ENCODE results near the gene C19orf81. TPM values are rescaled to one million over a fixed set of nuclear protein-coding genes. Genes with fewer than 3 reads are reported as not detected.

The C19orf81 gene
- total and polyA plus RNA-seq, 9 of the 15 experiments (the other 6 are each of a cell fraction or from before 2014, with no cell fraction given) = 2.5 to 42.9 (median 33.0) TPM; not detected in 4

DNA sequence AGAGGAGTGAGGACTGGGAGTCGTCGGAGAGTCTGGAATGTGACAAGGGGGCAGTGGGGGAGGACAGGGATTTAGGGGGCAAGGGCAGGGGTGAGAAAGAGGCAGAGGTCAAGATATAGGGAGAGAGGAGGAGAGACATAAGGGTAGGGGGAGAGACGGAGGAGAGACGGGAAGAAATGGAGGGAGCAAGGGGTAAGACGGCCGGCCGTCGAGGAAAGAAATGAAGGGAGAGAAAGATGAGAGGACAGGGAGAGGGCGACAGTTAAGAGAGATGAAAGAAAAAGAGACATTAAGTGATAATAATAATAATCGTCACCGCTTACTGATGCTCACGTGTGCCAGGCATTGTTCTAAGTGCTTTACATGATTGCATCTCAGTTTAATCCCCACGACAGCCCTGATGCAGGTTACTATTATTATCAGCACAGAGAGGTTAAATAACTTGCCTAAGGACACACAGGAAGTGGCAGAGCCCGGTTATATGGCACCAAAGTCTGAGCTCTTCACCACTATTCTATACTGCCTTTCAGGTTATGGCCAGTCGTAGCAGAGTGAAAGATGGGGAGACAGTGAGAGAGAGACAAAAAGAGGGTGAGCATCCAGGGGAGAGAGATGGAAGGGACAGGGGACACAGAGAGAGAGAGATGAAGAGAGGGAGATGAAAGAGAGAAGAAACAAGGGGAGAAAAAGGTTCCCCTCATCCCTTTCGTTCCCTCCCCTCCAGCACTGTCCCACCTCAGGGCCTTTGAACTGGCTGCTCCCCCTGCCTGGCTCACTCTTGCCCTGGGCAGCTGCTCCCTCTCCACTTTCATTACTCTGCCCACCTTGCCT, 13.6 kb downstream of the C19orf81 start:
- in situ Hi-C loops (cut with MboI) (no loop called here), intact Hi-C loops (cut with micrococcal nuclease) (no loop called here)
- FAIRE-seq (no peak), ATAC-seq (no peak), DNase-seq (ENCODE audit: extremely low read depth in 1 of 4, low spot score in 3 of 4) (no peak)
- H3K4me2 ChIP-seq (ENCODE audit: insufficient read depth, low read length) = no peak overlapping the region
- no peak overlapping the region for H2AFZ ChIP-seq (ENCODE audit: low read depth, low read length)
- H3K9me3 ChIP-seq (replicated peaks; ENCODE audit: control insufficient read depth, insufficient read depth, low read depth, low read length) = peaks cover 9% of the 10 kb centered on the region
- H3K4me1 ChIP-seq (replicated peaks in 1 of 2; ENCODE audit: control insufficient read depth in 2 of 2, insufficient read depth in 2 of 2, low read length in 2 of 2) = peaks cover 0 to 52% of the 10 kb centered on the region in 2 experiments; a peak in 4 of 5 replicates
- no peaks in the 10 kb centered on the region for H3K36me3 ChIP-seq (ENCODE audit: control insufficient read depth, insufficient read depth, low read length)
- no peak overlapping the region for H3K4me3 ChIP-seq
- 47% methylated on average over 12 of the region's 16 CpGs for WGBS (ENCODE audit: insufficient coverage, low coverage, missing lambda C conversion rate)
- BruUV-seq (replicated peaks) = no TSS peak
- H3K27me3 ChIP-seq (ENCODE audit: control insufficient read depth in 2 of 2, insufficient read depth in 2 of 2, low read length in 2 of 2) = peaks cover 0 to 3% of the 10 kb centered on the region in 2 experiments; a peak in 2 of 5 replicates
- H3K27ac ChIP-seq (ENCODE audit: extremely low read depth, low read depth, low read length) = no peak overlapping the region
- H4K20me1 ChIP-seq (replicated peaks; ENCODE audit: control insufficient read depth, insufficient read depth, low read length) = peaks cover 3% of the 10 kb centered on the region; the same call in 1 of the 2 replicates
- H3K79me2 ChIP-seq (ENCODE audit: control insufficient read depth, insufficient read depth, low read length) = peaks cover 7% of the 10 kb centered on the region; the same call in 2 of the 3 replicates
- H3K9me1 ChIP-seq (ENCODE audit: control insufficient read depth, insufficient read depth, low read length) = no peaks in the 10 kb centered on the region
- ChIA-PET CTCF (ENCODE audit: low intra/inter-chr PET ratio) (no interaction called here), POLR2A (interaction anchor here (0.7 kb wide), 1 partner anchor 153 kb away, joined by 3 read pairs; no protein-coding TSS in a partner anchor)
- no peak overlapping the region for H3K9ac ChIP-seq (ENCODE audit: insufficient read depth in 1 of 2, low read depth in 2 of 2, low read length in 2 of 2)
- TF ChIP-seq ZNF830 (CRISPR knock-in tag; IDR thresholded peaks at IDR 0.05) = no peak
- no peak for TF ChIP-seq TRIM28 (IDR thresholded peaks at IDR 0.05)
- TF ChIP-seq, protein P1, sequence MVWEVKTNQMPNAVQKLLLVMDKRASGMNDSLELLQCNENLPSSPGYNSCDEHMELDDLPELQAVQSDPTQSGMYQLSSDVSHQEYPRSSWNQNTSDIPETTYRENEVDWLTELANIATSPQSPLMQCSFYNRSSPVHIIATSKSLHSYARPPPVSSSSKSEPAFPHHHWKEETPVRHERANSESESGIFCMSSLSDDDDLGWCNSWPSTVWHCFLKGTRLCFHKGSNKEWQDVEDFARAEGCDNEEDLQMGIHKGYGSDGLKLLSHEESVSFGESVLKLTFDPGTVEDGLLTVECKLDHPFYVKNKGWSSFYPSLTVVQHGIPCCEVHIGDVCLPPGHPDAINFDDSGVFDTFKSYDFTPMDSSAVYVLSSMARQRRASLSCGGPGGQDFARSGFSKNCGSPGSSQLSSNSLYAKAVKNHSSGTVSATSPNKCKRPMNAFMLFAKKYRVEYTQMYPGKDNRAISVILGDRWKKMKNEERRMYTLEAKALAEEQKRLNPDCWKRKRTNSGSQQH (CRISPR knock-in tag; IDR thresholded peaks at IDR 0.05) = 0 out of 2 replicates have a peak, but pooled peaks have one; percentile 39
- no peak for TF ChIP-seq ZNF217 (CRISPR knock-in tag; IDR thresholded peaks at IDR 0.05)
- peak; percentile 53 for TF ChIP-seq POLR2B (IDR thresholded peaks at IDR 0.05; ENCODE audit: low read depth, partially characterized antibody)
- no peak for TF ChIP-seq MAZ (CRISPR knock-in tag; conservative IDR thresholded peaks at IDR 0.05 in 1 of 2, IDR thresholded peaks at IDR 0.05 in 1 of 2)
- TF ChIP-seq PHF20 (IDR thresholded peaks at IDR 0.05; ENCODE audit: partially characterized antibody) = peak; percentile 45
- TF ChIP-seq, protein P2, sequence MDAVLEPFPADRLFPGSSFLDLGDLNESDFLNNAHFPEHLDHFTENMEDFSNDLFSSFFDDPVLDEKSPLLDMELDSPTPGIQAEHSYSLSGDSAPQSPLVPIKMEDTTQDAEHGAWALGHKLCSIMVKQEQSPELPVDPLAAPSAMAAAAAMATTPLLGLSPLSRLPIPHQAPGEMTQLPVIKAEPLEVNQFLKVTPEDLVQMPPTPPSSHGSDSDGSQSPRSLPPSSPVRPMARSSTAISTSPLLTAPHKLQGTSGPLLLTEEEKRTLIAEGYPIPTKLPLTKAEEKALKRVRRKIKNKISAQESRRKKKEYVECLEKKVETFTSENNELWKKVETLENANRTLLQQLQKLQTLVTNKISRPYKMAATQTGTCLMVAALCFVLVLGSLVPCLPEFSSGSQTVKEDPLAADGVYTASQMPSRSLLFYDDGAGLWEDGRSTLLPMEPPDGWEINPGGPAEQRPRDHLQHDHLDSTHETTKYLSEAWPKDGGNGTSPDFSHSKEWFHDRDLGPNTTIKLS (IDR thresholded peaks at IDR 0.05; ENCODE audit: borderline replicate concordance, low read depth) = no peak
- TF ChIP-seq POLR2A (conservative IDR thresholded peaks at IDR 0.05) = peak; percentile 34; the same call in 1 of the 2 replicates
- TF ChIP-seq HOXB6 (CRISPR knock-in tag; IDR thresholded peaks at IDR 0.05; ENCODE audit: borderline replicate concordance) = no peak
- peak; percentile 59 to 71; a peak in 3 of 4 replicates for TF ChIP-seq KDM1A (IDR thresholded peaks at IDR 0.05)
- TF ChIP-seq, protein P3, sequence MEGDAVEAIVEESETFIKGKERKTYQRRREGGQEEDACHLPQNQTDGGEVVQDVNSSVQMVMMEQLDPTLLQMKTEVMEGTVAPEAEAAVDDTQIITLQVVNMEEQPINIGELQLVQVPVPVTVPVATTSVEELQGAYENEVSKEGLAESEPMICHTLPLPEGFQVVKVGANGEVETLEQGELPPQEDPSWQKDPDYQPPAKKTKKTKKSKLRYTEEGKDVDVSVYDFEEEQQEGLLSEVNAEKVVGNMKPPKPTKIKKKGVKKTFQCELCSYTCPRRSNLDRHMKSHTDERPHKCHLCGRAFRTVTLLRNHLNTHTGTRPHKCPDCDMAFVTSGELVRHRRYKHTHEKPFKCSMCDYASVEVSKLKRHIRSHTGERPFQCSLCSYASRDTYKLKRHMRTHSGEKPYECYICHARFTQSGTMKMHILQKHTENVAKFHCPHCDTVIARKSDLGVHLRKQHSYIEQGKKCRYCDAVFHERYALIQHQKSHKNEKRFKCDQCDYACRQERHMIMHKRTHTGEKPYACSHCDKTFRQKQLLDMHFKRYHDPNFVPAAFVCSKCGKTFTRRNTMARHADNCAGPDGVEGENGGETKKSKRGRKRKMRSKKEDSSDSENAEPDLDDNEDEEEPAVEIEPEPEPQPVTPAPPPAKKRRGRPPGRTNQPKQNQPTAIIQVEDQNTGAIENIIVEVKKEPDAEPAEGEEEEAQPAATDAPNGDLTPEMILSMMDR (IDR thresholded peaks at IDR 0.05 in 2 of 3, conservative IDR thresholded peaks at IDR 0.05 in 1 of 3; ENCODE audit: insufficient read depth in 2 of 3, low read depth in 1 of 3, low read length in 3 of 3) = no peak
- peak; percentile 81 for TF ChIP-seq RBM25 (IDR thresholded peaks at IDR 0.05; ENCODE audit: low read depth, low read length, severe bottlenecking)
- peak; percentile 44 for TF ChIP-seq KDM5B (IDR thresholded peaks at IDR 0.05; ENCODE audit: insufficient replicate concordance, low read depth, low read length)
- no peak for TF ChIP-seq C11orf30 (IDR thresholded peaks at IDR 0.05; ENCODE audit: low read depth)

All from K562 (cell line).